HG03108 (cell line): ENCODE data around the gene WDR7.
A peak's percentile ranks its signal among the peaks of the same experiment; 100 is the strongest.

ENCODE experiments used
- ATAC-seq: cut with Tn5 transposase; IDR thresholded peaks from one replicate; pipeline ENCODE4 v1.9.1; 2021; ENCODE audit warnings: moderate library complexity; ENCODE audit not compliant: unreplicated experiment

Gene WDR7

DNA sequence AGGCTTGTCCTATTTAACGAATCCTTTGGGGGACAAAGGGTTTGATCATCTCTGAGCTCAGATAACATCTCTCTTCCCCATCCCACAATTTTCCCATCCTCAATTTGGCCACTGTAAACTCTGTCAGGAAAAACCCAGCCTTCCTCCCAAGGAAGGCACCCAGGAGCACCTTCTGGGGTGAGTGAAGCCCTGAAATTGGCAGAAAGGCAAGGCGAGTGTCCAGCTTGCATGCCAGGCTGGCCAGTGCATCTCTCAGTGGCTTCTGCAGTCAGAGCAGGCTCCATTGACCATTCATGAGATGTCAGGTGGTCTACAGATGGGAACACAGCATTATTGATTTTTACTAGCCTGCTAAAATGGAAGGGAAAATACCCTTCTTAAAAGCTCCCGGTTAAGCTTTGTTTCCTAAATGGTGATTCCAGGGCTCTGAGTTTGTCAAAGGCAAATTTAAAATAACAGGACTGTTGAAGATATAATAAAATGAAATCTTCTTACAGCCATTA lies 412.5 kb downstream of the WDR7 start:
- ATAC-seq: no peak

DNA sequence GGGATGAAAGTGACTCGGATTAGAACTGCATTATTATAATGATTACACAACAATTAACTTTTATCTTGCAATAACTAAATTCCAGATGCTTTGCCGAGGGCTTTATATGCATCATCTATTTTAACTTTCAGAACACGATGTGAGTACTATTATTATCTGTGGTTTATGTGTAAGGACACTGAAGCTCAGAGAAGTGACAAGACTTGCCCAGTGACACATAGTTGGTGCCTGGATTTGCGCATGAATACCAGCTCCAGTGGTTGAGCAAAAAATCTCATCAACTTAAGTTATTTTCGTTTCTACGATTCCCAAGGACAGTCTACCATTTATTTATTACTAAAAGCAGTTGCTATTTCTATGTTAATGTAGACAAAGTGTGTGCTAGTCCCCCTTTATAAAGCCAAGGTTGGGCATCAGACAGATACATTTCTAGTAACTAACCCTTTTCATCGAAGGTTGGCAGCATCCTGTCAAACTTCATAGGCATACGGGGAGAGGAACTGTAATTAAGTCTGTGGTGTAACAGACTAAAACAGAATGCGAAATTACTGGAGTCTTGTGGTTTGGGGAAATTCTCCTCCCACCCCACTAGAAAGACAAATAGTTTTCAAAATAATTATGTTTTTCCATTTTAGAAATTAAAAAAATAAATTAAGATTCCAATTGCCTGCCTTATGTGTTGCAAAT lies 422.5 kb downstream of the WDR7 start:
- ATAC-seq: no peak

GRCh38 chr18:57075716-57076400 lies 424.7 kb downstream of the WDR7 start:
- no peak for ATAC-seq

GRCh38 chr18:57077005-57077765 lies 426.0 kb downstream of the WDR7 start:
- ATAC-seq: no peak

DNA sequence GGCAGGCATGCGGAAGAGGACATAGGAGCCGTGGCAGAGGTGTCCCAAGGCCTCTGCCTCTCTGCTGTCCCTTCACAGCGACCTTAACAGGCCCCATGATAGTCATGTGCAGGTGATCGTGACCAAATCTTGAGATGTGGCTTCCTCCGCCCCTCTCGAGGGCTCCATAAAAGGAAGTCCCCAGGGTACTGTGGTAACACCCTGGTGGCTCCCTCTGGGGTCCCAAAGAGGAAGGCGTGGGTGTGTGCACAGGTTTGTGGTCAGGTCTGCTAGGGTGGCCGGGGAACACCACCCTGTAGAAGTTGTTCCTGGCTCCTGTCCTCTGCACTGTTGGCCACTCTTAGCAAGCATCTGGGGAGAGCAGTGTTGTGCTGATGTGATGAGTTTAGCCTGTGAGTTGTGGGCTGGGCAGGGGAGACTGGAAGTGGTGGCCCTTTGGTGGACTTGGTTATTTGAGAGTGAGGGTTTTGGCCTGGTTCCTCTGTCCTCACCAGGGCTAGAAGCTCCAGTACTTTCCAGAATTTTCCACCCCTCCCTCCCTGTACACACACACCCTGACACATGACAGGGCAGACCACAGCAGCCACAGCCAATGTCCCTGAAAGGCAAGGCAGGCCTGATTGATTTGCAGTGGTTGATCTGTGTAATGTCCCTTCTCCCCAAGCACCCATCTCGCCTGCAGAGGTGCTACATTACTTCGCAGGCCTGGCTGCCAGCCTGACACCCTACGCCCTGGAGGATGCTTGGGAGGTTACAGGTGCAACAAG lies 426.8 kb downstream of the WDR7 start:
- peak; percentile 91 for ATAC-seq

GRCh38 chr18:57078614-57079013 lies 427.5 kb downstream of the WDR7 start:
- ATAC-seq: no peak

DNA sequence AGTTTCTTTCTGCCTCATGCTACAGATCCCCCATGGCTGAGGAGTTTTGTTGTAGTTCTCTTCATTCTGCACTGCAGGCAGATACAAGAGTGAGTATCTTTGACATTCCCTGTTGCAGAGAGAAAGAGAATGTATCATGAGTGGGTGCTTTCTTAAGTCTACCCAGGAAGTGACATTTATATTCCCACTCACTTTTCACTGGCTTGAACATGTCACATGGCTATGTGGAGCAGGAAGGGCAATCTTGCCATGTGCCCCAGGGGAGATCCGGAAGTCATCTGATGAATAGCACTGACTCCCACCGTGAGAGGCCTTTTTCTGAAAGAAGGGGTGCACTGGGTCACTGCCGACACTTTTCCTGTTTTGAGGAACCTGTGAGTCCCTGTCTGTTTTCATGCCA lies 429.3 kb downstream of the WDR7 start:
- no peak for ATAC-seq

DNA sequence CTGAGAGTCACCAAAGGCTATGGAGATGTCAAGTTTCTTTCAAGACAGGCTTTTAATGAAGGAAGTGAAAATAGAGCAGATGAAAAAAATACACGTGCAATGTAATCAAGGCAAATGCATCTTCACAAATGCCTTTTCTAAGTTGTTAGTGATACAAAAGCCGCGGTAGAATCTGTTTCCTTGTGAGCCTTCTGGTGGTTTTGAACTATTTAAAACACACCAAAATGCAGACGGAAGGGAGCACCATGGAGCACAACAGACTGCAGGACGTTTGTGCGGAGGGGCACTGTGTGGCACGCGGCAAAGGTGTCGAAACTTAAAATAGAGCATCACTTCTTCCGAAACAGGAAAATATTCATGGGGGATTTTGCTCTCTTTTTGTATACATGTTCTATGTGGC lies 430.7 kb downstream of the WDR7 start:
- ATAC-seq: no peak

DNA sequence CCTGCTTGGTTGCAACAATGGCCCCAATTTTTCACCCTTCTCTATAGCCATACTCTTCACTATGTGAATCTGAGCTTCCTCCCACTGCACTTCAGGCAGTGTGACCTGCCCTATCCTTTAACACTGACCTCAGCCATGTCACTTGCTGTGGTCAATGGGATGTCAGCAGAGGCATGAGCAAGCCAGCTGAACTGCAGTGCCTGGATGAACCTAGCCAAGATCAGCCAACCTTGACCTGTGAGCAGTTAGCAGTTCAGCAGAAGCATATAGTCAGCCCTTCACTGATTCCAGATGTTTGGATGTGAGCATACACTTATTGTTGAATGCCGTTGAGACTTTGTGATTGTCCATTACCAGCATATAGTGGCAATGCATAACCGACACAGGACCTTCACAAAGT lies 432.3 kb downstream of the WDR7 start:
- no peak for ATAC-seq

DNA sequence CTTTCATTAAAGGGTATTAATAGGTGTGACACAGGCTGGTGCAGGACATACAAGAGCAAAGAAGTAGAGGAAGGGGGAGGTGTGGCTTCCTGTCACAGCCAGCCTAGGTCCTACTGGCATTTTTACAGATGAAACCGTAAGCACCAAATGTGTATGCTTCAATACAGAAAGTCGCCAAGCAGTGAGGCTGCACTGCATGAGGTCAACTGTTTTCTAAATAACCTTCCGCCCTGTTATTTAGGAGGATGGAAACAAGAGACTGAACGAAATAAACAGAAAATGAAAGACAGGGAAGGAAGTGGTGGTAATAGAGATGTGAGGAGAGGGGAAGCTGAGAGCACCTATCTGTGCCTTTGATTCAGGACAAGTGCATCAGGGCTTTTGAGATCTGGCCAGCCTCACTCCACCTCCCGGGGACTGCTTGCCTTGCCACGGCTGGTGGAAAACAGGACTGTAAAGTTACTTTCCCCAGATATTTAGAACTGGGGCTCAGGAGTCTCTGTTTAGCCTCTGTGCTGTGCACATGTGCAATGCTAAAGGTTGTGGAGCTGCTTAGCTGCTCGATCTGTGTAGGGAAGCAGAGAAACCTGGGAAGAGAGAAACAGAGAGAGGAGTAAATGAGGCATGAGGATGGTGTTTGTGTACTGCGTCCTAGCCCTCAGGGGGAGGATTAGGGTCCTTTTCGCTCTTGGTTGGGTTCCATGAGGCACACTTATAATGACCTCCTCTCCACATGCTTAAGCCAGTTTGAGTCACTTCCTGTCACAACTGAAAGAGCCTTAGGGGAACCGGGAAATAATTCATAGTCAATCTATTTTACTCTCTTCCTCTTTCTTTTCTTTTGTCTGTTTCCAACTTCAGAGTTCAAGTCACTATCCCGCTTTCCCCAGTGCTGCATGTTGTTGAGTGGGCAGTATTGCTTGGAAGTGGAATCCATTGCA lies 433.4 kb downstream of the WDR7 start:
- peak; percentile 52 for ATAC-seq

GRCh38 chr18:57085371-57085770 lies 434.2 kb downstream of the WDR7 start:
- ATAC-seq: no peak

DNA sequence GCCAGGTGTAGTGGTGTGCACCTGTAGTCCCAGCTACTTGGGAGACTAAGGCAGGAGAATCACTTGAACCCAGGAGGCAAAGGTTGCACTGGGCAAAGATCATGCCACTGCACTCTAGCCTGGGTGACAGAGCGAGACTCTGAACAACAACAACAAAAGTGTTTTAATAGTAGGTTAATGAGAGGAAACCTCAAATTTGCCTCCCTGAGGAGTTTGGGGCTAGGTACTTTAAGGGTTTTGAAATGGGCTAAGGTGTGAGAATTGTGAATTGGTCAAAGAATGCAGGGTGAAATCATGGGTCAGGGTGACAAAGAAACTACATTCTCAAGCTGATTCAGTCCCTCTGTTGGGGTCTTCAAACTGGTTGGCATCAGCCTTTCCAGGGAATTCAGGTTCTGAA lies 435.0 kb downstream of the WDR7 start:
- no peak for ATAC-seq
